NCI-H1092 treated with DMSO at 0.1 percent for 48 hours (cell line): ENCODE data around the gene TFF2.

Source experiments
- DNase-seq: peaks from one replicate; lab custom pipeline; 2025; lab: John Stamatoyannopoulos, UW

TFF2 gene

DNA sequence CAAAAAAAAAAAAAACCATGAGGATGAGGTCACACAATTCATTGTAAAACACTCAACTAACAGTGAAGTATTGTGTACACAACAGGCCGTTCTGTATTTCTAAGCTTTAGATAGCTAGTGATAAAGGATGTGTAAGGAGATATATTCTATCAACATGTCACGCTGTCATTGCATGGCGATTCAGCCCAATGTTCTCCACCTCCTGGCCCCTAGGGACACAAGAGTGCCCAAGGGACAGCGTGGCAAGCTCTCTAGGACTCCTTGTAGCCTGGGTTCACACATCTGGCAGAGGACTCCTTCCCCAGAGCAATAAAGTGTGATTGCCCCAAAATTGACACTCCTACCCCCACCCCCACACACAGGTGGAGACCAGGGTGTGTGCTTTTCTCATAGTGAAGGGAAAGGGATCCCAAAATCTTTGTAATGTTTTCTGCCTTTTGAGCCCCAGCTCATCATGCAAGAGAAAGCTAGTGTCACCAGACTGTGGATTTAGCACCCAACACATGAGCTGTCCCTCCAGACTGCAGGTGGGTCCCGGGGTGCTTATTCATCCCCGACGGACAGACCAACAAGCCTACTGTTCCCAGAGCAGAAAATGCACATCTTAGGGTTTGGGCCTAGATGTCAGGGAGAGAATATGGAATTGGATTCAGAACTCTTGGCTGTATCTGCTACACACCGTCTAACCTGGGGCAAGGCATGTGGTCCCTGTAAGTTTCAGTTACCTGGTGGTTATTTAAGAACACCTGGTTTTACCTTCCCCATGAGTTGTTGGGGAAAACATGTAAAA, 33.6 kb upstream of the TFF2 start:
- peak; percentile 38 for DNase-seq

DNA sequence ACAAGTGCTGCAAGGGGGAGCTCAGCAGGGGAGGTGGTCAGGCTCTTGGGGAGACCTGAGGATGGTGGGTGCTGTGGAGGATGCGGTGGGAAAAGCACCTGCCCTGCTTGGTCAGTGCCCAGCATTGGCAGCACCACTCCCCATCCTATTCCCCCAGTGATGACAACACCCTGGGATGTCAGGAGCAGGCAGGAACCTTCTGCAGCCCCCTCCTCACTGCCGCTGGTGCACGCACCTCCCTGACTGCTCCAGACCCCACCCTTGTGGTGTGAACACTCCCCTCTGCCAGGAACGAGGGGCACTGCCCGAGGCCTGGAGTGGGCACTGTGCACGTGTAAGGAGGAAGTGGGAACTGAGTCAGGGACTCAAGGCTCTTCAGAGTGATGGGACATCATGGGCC, 32.5 kb upstream of the TFF2 start:
- DNase-seq, result no peak

DNA sequence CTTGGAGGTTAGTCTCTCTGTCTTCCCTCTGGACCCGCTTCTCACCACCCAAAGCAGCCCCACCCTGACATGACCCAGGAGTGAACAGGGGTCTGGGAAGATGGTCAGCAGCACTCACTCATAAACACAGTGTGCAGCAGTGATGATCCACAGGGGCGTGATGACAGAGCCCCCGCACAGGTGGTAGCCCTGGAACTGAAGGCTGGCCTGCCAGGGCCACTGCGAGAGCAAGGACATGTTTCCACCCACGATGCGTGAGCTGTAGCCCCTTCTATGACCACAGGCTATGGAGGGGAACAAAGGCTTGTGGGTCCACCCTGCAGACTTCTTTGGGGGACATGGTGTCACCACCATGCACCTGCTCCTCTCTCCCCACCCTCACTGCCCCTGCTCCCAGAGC, 32.1 kb upstream of the TFF2 start:
- DNase-seq, result no peak

DNA sequence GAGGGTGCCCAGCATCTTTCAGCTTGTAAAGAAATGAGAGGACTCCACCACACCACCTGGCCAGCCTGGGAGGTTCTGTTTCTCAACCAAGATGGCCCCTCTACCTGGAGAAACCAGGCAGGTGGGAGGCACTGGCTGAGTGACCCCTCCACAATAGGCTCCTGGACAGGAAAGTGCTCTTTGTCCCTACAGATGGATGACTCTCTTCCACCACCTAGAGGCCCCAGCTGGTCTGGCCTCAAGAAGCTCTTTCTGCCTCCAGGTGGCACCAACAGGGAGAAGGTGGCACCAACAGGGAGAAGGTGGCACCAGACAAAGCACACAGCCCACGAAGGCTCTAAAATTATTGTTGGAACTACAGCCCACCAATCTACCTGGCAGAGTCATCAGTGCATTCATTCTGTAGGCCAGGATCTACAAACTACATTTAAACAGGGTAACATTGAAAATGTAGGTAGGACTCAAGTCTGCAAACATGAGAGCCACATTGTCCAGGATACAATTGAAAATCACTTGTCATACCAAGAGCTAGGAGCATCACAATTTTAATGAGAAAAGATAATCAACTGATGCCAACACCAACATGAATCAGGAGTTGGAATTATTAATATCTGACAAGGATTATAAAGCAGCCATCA, 30.7 kb upstream of the TFF2 start:
- DNase-seq, result peak; percentile 85

DNA sequence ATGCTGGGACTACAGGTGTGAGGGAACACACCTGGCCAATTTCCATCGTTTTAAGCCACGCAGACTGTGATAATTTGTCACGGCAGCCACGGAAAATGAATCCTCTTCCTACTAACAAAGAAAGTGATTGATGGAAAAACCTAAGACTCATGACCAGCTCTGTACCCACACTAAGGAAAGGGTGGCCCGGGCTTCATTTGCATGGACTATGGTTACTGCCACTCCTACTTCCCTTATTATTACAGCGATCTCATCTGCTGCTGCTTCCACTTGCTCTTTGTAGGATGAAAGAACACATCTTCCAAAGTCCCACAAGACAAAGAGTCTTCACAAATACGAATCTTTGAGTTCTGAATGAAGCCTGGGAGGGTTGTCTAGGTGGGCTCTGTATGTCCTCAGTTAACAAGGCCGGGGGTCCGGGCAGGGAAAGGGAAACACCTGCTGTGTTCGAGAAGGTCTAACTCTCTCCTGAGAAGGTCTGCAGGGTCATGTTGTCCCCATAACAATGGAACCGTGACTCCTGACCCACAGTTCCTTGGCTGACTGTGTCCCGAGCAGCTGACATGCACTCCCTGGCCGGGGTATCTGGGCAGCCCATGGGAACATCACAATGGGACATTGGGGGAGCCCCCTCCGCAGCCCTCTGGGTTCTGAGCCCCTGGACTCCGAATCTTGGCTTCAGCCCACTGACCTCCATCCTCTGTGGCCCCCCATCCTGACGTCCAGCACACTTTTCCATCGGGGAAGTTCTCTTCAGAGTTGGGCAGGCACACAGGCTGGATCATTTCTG, 28.8 kb upstream of the TFF2 start:
- DNase-seq, result no peak

DNA sequence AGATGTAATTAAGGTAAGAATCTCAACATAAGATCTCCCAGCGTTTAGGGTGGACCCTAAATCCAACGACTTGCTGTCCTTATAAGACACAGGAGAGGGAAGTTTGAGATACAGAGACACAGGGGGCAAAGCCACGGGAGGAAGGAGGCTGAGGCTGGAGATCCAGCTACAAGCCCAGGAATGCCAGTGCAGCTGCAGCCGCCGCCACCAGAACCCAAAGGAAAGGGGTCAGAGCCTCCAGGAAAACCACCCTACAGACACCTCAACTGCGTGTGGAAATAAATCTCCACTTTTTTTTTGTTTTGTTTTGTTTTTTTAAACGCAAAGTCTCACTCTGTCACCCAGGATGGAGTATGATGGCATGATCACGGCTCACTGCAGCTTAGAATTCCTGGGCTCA, 27.6 kb upstream of the TFF2 start:
- DNase-seq, result no peak

DNA sequence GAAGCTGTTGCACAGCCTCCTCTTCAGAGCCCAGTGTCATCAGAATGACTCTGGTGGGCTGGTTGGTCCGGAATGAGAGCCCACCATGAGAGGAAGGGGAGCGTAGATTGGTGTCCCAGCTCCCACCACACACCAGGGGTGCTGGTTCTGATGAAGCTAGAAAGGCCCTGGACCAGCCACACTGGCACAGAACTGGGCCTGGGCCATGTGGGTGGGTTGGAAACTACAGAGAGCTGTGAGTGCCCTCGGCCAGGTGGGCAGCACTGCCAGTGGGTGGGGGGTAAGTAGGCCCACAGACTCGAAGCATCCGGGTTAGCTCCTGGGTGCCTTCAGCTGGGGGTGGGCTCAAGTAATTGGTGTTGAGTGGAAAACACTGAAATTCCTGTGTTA, 27.2 kb upstream of the TFF2 start:
- no peak for DNase-seq

DNA sequence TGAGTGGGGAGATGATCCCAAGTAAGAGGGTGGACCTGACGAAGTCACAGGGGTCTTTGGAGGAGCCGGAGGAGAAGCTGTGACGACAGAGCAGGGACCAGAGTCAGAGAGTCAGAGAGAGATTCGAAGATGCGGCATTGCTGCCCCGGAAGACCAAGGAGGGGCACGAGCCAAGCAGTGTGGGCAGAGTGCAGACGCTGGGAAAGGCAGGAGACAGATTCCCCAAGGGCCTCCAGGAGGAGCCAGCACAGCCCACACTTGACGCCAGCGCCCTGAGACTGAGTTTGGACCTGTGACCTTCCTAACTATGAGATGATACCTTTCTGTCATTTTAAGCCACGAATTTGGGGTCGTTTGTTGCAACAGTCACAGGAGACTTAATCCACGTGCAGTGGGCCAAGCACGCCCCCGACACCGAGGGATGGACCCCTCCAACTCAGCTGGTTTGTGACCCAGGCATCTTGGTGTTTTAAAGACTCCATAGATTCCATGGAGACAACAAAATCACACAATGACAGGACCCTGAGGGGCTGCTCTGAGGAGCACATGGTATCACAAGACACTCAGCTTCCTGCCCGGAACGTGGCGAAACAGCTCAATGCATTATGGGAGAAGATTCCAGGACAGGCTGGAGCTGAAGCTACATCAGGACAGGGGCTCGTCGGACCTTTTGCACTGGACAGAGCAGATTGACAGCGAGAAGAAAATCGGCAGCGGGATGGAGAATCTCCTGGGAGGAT, 26.6 kb upstream of the TFF2 start:
- no peak for DNase-seq

DNA sequence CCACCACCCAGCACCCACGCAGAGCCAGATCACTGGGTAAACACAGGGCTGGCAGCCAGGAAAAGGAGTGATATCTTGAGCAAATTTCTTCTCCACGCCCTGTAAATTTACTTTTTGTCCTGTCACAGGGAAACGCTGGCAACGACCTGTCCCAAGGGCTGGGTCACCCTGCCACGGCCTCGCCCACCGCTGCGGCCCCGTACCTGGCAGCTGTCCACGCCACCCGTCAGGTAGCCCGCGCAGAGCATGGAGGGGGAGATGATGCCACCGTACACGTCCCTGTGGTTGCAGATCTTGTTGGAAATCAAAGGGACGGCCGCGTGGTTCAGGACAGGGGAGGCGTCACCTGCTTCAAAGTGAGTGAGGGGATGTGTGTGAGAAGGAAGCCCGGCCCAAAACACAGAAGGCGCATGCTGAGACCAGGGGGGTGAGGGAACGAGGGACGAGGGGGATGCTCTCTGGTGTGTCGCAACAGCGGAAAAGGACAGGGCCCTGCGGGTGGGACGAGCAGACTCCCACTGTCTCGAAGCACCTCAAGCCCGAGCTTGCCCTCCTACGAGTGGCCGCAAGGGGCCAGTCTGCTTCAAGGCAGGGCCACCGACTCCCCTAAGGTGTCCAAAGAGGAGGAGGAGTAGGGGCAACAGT, 25.7 kb upstream of the TFF2 start:
- peak; percentile 6 for DNase-seq

DNA sequence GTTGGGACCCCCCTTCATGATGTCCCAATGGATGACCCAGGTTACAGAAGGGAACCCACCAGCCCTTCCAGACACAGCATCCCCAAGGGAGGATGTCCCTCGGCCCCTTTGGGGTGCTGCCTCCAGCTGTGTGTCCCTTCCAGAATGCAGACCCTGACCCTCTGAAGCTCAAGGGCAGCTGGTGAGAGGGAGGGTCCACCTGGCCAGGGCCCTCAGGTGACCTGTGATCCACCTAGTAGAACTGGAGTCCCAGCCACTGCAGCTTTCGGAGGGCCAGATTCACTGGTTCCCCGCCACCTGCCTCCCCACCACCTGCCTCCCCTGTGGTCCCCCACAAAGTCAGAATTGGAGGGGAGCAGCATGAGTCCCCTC, 25.2 kb upstream of the TFF2 start:
- DNase-seq, result no peak

DNA sequence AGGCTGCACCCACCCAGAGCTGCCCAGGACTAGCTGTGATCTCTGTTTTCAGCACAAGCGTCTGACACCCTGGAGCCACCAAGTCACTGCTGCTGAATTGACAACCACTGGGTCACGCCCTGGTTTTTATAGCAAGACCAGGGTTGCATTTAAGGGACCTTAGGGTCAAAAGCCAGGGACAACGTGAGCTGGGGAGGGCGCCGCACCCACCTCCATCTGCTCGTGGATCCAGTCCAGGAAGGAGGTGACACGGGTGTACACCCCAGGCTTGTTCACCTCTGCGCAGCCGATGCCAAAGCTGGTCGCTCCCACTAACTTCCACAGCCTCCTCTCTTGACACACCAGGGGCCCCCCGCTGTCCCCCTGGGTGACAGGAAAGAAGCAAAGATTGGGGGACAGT, 24.7 kb upstream of the TFF2 start:
- no peak for DNase-seq

DNA sequence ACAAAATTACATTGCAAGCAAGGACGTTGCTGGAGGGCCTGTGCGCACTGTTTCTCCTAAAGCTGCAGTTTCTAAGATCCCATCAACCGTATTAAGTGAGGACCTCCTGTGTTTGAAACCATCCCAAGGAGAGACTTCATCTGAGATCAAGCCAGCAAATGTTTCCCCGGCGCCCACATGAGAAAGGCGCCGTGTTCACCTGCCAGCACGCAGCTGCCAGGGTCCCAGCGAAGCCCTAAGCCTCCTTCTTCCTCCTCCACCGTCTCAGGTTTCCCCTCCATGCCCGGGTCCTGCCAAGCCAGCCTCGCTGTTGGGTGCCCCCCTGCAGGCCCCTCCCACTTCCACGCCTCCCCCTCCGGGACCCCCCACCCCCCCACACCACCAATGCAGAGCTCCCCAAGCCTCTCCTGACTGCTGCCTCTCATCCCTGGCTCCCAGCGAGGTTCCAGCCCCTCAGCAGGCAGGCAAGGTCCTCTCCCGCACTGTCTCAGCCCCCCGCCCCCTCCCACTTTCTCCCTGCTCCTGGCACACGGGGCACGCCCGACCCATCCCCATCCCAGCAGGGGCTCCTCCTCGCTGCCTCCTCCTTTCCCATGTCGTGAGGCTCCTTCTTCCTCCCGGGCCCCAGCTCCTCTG, 24.2 kb upstream of the TFF2 start:
- peak; percentile 47 for DNase-seq

DNA sequence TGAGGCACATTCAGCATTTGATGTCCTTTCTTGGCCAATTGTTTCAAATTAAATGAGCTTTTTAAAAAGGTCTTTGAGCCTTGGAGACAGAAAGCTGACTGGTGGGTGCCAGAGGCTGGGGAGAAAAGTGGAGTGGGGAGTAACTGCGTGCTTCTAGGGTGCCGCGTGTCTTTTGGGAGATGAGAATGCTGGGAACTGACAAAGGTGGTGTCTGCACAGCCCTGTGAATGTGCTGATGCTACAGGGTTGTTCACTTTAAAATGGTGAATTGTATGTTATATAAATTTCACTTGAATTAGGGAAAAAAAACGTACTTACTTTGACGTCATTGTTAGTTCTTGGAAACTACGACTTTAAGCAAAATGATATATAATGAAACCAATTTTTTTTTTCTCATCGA, 23.7 kb upstream of the TFF2 start:
- DNase-seq, result no peak

DNA sequence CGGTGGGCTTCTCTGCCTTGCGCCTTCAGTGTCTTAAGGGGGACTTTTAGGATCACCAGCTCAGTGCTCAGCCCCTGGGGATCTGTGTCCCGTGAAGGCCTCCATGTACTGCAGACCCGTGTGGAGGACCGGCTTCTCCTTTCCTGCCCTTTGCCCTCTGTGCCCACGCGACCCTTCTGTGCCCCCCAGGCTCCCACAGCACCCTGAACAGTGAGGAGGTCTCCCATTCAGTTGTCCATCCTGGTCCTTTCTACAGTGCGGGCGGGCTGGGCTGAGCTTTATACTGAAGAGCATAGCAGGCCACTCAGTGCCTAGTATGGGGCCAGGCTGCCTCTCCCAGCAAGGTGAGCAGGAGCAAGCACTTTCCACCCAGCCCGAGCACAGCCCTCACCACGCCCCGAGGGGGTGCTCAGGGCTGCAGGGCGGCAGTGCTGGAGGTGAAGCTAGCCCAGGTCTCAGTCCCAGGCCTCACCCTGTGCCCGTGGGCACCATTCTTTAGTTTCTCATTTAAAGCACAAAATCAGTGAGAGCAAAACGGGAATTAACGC, 23.2 kb upstream of the TFF2 start:
- DNase-seq, result no peak

DNA sequence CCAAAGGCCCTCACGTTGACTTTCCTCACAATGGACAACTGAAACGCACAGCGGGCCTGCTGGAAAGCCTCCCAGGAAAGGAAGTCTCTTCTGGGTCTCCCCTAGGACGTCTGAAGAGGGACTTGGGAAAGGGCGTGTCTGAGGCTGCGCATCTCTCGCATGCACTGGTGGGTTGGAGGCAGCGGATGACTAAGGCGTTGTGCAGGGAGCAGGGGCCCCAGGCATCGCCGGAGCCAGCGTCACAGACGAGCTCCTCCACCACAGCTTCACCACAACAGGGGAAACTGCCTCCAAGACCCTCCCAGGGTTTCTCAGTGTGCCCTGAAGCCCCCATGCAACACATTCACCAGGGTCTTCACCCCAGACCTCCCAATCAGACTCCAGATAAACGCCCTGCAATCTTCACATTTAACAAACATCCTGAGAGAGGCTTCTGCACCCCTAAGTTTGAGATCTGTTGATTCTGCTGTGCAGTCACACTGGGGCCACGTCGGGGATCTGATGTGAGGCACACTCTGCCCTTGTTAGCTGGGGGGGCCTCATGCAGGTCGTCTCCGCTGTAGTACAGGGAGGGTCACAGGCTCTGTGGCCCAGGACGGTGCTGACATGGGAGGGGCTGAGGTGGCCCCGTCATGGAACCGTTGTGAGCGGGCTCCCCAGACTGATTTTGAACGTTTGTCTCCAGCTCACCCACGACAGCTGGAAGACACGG, 22.6 kb upstream of the TFF2 start:
- DNase-seq, result no peak

DNA sequence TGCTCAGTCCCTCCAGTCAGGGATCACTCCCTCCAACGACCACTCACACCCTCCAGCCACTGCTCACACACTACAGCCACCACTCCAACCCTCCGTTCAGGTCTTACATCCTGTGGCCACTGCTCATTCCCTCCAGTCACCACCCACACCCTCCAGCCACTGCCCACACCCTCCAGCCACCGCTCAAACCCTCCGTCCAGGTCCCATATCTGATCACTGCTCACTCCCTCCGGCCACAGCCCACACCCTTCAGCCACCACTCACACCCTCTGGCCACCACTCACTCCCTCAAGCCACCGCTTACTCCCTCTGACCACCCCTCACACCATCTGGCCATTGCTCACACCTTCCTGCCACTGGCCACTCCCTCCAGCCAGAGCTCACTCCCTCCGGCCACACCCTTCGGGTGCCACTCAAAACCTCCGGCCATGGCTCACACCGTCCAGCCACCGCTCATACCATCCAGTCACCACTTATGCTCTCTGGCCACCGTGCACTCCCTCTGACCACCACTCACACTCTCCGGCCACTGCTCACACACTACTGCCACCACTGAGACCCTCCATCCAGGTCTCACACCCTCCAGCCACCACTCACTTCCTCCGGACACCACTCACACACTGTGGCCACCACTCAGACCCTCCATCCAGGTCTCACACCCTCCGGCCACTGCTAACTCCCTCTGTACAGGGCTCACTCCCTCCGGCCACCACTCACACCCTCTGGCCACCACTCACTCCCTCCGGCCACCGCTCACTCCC, 20.3 kb upstream of the TFF2 start:
- DNase-seq, result no peak

DNA sequence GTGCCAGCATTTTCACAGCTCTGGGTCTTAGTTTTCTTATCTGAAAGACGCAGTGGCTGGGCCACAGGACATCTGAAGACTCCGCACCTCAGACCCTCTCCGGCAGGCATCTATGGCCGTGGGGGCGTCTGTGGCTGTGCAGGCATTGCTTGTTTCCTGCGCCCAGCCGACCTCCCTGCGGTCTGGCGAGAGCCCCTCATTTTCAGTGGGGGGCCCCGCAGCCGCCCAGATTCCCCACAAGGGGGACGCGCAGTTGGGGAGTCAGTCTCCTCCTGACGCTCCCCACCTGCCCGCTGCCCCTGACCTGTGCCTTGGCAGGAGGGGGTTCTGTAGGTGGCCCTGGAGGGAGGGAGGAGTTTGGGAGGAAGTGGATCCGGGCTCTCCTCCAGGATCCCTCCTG, 19.0 kb upstream of the TFF2 start:
- no peak for DNase-seq

DNA sequence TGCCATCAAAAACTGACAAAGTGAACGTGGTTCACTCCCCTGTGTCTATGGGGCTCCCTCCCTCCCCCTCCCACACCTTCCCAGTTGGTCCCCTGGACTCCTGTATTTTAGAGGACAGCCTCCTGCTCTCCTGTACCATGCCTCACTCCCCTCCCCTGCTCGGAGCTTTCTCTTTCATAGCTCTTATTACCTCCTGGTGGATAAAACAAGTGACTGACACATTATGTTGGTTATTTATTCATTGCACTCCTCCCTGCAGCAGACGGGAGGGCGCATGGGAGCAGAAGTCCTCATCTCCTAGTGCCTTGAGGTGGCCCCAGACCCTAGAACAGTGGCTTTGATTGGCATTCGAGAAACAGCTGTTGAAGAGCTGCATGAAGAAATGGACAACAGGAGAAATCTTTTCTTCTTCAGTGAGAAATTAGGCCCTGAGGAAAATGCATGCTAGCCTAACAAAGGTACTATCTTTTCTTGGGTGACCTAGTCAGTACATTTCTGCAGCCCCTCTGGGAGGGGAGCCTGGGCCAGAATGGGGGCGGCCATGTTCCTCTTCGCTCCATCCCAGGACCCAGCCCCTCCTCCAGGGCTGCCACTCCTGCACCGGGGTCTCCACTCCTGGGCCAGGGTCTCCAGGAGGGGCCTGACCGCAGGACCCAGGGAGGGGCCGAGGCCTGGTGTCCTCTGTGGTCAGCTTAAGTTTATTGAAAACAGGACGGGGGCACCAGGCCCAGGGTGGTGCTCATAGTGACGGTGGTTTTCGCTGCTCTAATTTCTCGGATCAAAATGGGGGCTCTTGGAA, 16.8 kb upstream of the TFF2 start:
- no peak for DNase-seq
